GM18873 (cell line): ENCODE data around the gene TRNP1.

Source experiments
- ATAC-seq: cut with Tn5 transposase; IDR thresholded peaks from one replicate; pipeline ENCODE4 v1.9.1; 2021; ENCODE audit warnings: mild to moderate bottlenecking, moderate library complexity, moderate number of reproducible peaks; ENCODE audit not compliant: unreplicated experiment, low FRiP score

Gene TRNP1

DNA sequence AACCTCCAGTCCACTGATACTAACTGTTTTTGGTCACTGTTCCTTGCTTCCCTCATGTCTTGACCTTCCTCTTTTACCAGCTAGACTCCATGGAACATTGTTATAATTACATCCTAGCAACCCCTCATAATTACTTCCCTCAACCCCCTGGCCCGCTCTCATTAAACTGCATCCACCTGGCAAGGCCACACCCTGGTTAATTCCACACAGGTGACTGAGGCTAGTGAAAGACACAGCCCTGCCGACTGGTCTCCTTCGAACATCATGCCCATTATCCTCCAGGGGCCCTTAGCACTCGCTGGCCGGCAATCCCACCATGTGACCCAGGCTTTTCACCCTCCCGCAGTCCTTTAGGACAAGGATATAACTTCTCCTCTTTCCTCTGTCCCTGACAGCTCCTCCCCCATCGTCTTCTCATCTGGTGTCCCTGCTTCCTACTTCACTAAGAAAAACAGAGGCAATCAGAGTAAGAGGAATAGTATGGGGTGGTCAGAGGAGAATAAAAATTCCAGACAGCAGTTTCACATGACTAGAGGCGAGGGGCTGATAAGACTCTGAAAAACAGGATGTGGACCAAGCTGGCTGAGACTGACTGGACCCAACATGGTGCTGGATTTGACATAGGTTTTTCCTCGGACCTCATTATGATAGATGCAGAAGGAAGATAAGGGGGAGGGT lies 28.0 kb downstream of the TRNP1 start:
- ATAC-seq = no peak

DNA sequence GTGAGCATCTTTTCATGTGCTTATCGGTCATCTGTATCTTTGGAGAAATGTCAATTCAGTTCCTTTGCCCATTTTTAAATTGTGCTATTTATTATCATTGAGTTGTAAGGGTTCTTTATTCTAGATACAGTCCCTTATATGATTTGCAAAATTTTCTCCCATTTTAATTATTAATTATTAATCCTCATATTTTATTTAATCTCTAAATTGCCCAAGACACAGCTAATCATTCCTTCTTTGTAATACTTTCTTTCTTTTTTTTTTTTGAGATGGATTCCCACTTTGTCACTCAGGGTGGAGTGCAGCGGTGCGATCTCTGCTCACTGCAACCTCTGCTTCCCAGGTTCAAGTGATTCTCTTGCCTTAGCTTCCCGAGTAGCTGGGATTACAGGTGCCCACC lies 32.2 kb downstream of the TRNP1 start:
- no peak for ATAC-seq

DNA sequence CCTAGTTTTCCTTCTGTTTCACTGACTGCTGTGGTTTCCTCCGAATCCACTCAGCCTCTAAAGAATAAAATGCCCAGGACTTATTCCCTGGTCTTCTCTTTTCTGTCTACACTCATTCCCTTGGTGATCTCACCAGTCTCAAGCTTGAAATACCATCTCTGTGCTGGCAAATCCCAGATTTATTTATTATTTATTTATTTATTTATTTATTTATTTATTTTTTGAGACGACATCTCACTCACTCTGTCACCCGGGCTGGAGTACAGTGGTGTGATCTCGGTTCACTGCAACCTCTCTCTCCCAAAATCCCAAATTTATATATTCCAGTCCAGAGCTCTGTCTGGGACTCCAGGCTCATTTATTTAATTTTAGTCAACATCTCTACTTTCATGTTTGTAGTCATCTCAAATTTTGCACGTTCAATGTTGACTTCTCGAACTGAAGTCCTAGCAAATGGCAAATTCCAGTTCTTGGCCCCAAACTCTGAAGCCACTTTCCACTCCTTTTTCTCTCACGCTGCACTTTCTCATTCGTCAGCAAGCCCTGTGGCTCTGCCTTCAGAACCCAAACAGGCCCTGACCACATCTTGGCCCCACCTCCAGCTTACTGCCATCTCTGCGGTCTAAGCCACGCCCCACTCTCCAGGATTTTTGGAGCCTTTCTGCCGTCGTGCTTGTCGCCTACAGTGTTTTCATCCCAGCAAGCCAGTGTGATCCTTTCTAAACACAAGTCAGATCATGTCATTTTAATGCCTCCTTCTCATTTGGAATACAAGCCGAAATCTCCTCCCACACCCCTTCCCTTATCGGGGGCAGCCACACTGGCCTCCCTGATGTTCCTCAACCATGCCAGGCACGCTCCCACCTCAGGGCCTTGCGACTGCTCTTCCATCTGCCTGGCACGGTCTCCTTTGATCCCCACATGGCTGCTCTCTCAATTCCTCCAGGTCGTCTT lies 33.4 kb downstream of the TRNP1 start:
- no peak for ATAC-seq

DNA sequence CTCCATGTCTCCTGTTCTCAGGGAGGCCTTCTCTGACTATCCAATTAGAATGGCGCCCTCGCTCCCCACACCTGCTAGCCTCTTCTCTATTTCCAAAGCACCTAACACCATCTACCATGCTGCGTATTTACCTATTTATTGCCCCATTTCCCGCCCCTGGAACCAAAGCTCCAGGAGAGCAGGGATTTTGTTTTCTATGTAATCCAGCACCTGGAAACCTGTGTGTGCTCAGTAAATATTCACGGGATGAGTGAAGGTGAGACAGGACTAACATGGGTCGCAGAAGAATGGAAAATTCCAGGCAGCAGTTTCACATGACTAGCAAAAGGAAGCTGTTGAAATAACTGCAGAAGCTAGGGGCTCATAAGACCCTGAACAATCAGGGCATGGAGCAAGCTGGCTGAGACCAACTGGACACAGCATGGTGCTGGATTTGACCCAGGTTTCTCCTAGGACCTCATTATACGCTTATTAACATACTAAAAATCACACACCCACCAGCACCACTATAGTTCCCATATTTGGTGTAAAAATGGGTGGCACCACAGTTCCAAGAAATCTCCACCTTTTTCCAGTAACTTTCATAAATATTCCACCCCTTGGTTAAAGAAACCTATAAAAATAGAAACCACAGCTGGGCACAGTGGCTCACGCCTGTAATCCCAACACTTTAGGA lies 34.2 kb downstream of the TRNP1 start:
- ATAC-seq = no peak

DNA sequence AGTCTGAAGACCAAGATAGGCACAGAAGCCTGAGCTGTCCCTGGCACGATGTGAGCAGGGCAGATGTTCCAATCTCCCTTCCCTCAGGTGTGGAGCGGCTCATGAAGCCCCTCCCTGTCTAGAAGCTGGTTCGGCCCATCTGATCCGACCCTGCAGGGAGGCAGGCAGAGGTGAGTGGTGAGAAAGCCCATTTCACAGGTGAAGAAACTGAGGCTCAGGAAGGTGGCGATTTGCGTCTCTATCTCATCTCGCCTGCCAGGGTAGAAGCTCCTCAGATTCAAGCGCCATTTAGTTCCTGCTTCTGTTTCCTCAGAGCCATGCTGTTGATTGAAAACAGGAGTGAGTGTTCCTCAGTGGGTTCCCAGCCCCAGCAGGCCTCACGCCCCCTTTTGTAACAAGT lies 36.0 kb downstream of the TRNP1 start:
- no peak for ATAC-seq

DNA sequence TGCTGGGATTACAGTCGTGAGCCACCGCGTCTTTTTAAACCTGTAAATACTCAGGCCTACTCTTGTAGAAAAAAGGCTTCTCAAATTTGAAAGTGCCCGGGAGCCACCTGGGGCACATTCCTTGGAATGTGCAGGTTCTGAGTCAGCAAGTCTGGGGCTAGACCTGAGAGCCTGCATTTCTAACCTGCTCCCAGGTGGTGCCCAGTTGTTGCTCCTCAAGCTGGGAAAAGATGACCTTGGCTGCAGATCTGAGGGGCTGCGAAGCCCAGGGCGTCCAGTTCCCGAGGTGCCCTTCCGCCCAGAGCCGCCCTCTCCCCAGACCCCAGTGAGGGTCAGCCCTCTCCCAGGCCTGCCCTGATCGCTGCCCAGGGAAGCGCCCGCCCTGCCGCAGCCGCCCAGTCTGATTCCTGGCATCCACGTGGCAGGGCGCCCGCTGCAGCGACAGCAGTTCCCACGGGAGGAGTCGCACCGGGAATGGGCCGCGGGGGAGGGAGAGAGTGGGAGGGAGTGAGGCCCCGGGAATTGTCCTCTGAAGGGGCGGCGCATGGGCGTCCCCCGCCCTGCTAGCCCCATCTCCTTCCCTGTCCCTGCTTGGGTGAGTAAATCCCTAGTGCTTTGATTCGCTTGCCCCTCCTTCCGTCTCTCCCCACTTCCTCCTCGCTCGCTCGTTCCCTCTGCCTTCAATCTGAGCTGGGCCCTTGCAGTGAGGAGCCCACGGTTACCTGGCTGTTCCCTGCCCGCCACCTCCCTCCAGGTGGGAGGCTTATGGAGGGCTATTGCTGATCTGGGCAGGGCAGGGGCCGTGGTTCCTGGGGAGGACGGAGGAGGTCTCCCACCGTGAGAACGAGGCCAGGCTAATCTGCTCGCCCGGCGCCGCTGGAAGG lies 38.0 kb downstream of the TRNP1 start:
- ATAC-seq = no peak

DNA sequence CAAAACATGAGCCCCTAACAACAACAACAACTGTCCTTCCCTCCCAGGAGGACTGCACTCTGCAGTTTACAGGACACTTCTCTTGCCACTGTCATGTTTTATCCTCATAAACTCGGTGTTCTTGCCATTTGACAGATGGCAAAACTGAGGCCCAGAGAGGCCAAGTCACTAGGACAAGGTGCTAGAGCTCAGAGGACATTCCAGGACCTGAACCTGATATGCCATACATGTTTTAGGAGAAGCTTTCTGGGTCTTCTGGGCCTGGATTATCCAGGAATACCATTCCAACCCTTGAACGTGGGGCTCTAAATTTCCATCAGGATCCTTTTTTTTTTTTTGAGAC lies 38.6 kb downstream of the TRNP1 start:
- no peak for ATAC-seq

DNA sequence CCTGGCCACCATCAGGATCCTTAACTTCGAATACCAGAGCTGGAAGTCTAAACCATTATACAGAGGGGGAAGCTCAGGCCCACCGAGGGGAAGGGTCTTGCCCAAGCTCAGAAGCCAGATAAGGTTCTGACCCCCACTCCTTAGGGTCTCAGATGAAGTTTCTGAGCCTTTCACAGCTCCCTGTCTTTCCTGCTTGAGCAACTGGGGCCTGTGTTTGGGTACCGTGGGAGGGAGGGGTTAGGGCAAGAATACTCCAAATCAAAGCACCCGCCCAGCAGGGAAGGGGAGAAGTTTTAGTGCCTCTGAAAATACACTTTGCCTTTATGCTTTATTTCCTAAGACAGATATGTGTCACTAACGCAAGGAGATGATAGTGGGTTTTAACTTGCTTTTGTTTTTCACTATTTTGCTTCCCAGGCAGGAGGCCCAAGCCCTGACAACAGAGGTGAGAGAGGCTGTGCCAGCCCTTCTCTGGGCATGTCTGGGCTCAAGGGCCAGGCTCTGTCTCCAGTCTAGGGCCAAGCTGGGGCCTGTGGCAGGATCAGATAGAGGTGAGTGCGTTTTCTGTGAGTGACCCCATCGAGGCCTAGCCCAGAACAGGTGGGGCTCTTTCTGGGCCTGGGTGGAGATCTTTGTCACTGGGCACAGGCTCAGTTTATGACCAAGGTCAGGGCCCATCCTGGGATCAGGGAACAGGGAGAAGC lies 39.7 kb downstream of the TRNP1 start:
- no peak for ATAC-seq

DNA sequence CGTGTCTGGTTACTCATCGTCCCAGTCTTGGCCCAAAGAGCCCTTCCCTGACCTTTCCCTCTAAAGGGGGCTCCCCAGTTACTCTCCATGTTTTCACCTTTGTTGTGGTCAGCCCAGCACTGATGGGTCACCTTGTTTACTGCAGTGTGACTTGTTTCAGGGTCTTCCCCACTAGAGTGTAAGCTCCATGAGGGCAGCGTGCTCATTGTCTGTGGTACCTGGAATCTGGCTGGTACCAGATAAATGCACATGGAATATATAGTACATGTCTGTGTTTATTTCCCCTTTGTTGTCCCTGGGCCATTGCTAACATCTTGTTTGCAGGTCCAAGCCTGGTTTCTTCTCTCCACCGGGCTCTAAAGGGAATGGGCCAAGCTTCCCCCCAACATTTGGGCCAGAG lies 41.9 kb downstream of the TRNP1 start:
- ATAC-seq = no peak

DNA sequence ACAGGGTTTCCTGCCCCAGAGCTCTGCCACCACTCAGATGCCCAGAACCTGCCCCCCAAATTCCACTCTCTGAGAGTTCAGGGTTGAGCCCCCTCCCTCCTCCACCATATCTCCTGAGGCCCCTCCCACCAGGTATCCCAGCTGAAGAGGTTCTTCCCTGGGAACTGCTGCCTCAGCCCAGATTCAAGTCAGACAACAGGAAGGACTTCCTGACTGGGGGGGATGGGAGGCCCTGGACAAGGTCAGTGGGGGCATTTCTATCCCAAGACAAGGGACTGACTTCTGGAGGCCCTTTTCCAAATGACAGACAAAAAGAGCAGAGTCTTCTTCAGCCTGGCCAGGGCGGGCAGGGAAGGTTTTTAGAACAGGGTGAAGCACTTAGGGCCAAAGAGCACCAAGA lies 43.2 kb downstream of the TRNP1 start:
- ATAC-seq = no peak

DNA sequence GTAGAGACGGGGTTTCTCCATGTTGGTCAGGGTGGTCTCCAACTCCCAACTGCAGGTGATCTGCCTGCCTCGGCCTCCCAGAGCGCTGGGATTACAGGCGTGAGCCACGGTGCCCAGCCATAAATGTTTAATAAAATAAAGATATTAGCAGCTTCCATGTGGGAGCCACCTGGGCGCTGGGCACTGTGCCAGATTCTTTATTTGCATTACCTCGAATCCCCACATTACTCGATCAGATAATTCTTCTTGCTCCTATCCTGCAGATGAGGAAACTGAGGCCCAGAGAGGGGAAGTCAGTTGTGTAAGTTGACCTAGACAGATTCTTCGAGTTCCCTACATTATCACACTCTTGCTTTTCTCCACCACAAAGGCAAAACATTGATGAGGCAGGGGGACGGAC lies 44.0 kb downstream of the TRNP1 start:
- no peak for ATAC-seq

DNA sequence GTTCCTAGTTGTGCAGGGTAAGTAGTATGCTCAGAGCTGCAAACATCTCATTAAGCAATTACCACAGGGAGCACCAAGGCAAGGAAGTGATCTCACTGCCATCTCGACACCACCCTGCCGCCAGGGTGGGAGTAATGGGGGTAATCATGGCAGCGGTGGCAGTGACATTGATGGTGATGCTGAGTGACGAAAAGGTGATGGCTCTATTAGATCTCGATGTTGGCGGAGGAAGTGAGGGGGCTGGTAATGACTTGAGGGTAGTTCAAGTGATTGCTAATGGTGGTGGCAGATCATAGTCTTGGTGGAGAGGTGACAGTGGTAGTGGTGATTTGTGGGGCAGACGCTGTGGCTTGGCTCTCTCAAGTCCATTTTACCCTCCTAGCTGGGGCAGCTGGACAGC lies 44.5 kb downstream of the TRNP1 start:
- no peak for ATAC-seq

DNA sequence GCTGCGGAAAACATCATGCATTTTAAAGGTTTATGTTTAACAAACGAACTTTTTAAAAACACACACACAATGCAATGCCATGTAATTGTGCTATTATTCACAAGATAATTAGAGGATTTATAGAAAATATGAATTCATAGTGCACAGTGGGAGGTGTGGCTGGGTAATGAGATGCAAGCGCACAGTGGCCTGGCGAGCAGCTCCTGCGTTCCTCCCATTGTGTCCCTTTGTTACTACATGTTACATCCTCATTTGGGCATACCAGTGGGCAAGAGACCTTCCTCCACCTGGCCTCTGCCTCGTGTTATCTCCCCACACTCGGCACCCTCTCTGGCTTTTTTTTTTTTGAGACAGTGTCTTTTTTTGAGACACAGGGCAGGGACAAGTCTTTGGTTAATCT lies 49.2 kb downstream of the TRNP1 start:
- ATAC-seq = no peak

DNA sequence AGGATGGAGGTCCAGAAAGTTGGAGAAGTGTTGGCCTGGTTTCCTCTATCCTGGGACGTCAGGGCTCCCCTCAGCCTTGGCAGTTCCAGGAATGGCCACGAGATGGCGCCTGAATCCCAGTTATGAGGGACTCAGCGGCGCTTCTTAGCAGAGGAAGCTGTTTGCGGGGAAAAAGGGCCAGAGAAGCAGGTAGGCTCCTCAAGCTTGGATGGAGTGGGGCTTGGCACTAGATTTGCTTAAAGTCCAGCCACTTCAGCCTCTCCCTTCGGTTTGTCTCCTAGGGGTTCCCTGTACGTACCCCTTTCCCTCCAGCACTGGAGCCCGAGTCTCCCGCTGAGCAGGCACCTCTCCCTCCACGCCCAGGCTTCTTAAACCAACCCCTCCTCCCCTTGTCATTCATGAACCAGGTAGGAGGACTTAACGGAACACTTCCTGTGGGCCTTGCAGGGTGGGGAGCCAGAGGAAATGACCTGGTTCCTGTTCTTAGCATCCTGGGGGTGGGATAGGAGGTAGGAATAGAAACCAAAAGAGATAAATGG lies 51.2 kb downstream of the TRNP1 start:
- ATAC-seq = no peak

DNA sequence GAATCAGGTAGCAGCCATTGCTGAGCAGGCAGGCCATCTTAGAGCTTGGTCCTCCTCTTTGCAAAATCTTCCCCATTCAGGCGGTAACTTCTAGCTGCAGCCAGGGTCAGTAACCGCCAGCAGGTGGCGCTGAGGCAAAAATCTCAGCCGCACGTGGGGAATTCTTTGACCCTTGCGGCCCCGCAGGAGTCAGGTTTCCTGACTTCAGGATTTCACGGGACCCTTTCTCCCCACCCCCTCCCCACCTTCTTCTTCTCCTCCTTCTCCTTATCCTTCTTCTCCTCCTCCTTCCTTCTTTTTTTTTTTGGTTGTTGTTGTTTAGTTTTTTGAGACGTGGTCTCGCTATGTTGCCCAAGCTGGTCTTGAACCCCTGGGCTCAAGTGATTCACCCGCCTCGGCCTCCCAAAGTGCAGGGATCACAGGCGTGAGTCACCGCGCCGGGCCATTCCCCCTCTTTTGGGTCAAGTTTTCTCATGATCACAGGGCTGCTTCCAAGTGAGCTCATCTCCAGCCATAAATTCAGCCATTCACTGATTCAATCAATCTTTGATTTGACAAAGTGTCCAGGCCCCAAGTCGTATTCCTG lies 52.6 kb downstream of the TRNP1 start:
- no peak for ATAC-seq

DNA sequence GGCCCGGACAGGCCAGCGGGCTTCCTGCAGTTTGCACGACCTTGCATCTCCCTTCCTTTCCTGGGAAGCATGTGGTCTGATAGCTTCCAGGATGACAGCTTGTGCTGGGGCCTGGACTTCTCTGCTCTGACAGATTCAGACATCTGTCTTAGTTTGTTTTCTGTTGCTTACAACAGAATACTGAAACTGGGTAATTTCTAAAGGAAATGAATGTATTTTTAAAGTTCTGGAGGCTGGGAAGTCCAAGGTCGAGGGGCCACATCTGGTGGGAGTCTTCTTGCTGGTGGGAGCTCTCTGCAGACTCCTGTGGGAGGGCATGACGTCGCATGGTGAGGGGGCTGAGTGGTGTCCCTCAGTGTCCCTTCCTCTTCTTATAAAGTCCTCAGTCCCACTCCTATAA lies 54.4 kb downstream of the TRNP1 start:
- no peak for ATAC-seq

DNA sequence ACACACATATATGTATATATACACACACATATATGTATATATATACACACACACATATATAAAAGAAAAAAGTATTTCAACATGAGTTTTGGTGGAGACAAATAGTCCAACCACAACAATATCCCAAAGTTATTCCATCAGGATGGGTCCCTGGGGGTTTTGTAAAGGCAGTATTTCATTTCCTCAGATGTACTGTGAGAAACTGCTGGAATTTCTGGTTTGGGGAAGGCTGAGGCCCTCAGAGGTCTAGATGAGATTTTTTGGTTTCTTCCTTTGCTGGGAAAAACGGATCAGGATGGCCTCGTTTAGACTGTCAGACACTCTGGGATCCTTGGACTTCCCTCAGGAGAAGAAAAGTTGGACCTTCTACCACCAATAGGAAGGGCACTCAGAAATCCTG lies 55.6 kb downstream of the TRNP1 start:
- ATAC-seq = no peak

DNA sequence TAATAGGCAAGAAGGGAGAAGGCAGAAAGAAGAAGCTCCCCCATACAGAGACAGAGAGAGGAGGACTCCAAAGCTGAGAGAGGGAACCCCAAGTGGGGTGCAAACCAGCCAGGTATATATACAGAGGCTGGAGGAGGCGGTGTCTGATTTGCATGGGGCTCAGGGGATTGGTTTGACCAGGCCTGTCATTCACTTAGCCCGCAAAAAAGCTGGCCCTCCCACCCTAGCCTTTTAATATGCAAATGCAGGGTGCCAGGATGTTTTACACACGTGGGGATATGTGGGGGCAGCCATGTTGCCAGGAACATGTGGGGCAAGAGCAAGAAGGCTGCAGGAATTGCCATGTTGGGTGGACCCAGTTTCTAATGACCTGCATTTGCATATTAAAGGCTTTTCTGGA lies 56.1 kb downstream of the TRNP1 start:
- ATAC-seq = no peak
